HCT116 (cell line): ENCODE data around the gene AOPEP. TPM values are rescaled to one million over a fixed set of nuclear protein-coding genes. Genes with fewer than 3 reads are reported as not detected.

ENCODE experiments used
- ATAC-seq: fragments of 200-7000 bp; cut with Tn5 transposase; 2 replicates; pipeline ENCODE4 v1.9.1; 2020; ENCODE audit warnings: mild to moderate bottlenecking, moderate library complexity
- BruUV-seq: library from RNA; stranded (reverse); fragments of 400-500 nt; replicated peaks from 2 replicates; lab custom pipeline; 2021; lab: Mats Ljungman, UMichigan
- CTCF ChIA-PET: fragments of 300-600 bp; sonication (Branson Sonifier 250); formaldehyde crosslinking; loops from one replicate; lab custom pipeline; 2021; ENCODE audit warnings: antibody characterized with exemption; lab: Charles Lee
- POLR2A ChIA-PET: fragments of 300-600, 350-600 bp; sonication (Branson Sonifier 250); formaldehyde crosslinking; loops from one replicate; lab custom pipeline; 2021; ENCODE audit warnings: antibody characterized with exemption; lab: Charles Lee
- RAD21 ChIA-PET, 2 experiments: fragments of 300-600 bp; sonication (Branson Sonifier 250); formaldehyde crosslinking; loops; one replicate each; lab custom pipeline; 2023; ENCODE audit warnings: low total read pairs in 2 of 2; ENCODE audit not compliant: uncharacterized antibody in 2 of 2, unreplicated experiment in 2 of 2, low non-redundant PET in 1 of 2; lab: Charles Lee
- DNase-seq: peaks from one replicate; pipeline ENCODE4 v3.0.0-alpha.2; 2010; ENCODE audit warnings: low read depth, low spot score
- H2AFZ ChIP-seq: fragments of 200-600 bp; shearing (Covaris generic), sonication (generic); 2 replicates; pipeline ENCODE4 v1.6.1; 2017; ENCODE audit warnings: low read depth, mixed run types, mixed read lengths, antibody characterized with exemption, low read length; ENCODE audit not compliant: poor library complexity, severe bottlenecking
- H3K27ac ChIP-seq: 2 replicates; pipeline ENCODE4 v1.5.1; 2012; ENCODE audit warnings: low read depth, low read length
- H3K27me3 ChIP-seq: fragments of 200-600 bp; sonication (generic); 2 replicates; pipeline ENCODE4 v1.6.1; 2016; ENCODE audit warnings: mixed run types, low read length, mixed read lengths; ENCODE audit not compliant: insufficient read depth
- H3K36me3 ChIP-seq, 2 experiments: fragments of 200-500 bp in 1 of 2; fragments of 200-600 bp in 1 of 2; sonication (Bioruptor generic) in 1 of 2; sonication (generic) in 1 of 2; 2 replicates each; pipeline versions ENCODE4 v1.5.1 to v1.6.1; 2014 to 2016; ENCODE audit warnings: low read length in 2 of 2, inconsistent platforms in 1 of 2, mixed read lengths in 1 of 2, mixed run types in 1 of 2; ENCODE audit not compliant: insufficient read depth in 2 of 2, control insufficient read depth in 1 of 2
- H3K4me1 ChIP-seq, 2 experiments: fragments of 200-600 bp in 1 of 2; sonication (generic) in 1 of 2; 2 replicates each; pipeline versions ENCODE4 v1.5.1 to v1.6.1; 2012 to 2017; ENCODE audit warnings: low read length in 2 of 2, inconsistent platforms in 1 of 2, mild to moderate bottlenecking in 1 of 2, mixed read lengths in 1 of 2, mixed run types in 1 of 2, moderate library complexity in 1 of 2; ENCODE audit not compliant: insufficient read depth in 2 of 2, control insufficient read depth in 1 of 2
- H3K4me2 ChIP-seq: fragments of 200-600 bp; sonication (generic); 2 replicates; pipeline ENCODE4 v1.6.1; 2017; ENCODE audit warnings: mixed run types, low read length, mixed read lengths
- H3K4me3 ChIP-seq, 2 experiments: fragments of 200-600 bp in 1 of 2; sonication (generic) in 1 of 2; replicated peaks in 1 of 2; 2 replicates each; pipeline ENCODE4 v1.5.1; 2011 to 2016; ENCODE audit warnings: low read length in 2 of 2, control low read depth in 1 of 2, low read depth in 1 of 2, mild to moderate bottlenecking in 1 of 2, mixed read lengths in 1 of 2, mixed run types in 1 of 2
- H3K79me2 ChIP-seq: fragments of 200-600 bp; sonication (generic); 2 replicates; pipeline ENCODE4 v1.6.1; 2017; ENCODE audit warnings: mild to moderate bottlenecking, mixed run types, low read length, moderate library complexity, mixed read lengths; ENCODE audit not compliant: insufficient read depth
- H3K9ac ChIP-seq: fragments of 200-600 bp; sonication (generic); 2 replicates; pipeline ENCODE4 v1.6.1; 2016; ENCODE audit warnings: low read length, mixed read lengths
- H3K9me2 ChIP-seq: fragments of 200-600 bp; sonication (generic), shearing (Covaris generic); 2 replicates; pipeline ENCODE4 v1.6.1; 2017; ENCODE audit warnings: mixed run types, mild to moderate bottlenecking, moderate library complexity; ENCODE audit not compliant: insufficient read depth
- H3K9me3 ChIP-seq, 2 experiments: fragments of 200-500 bp in 1 of 2; fragments of 200-600 bp in 1 of 2; sonication (Bioruptor generic) in 1 of 2; sonication (generic) in 1 of 2; 2 replicates each; pipeline ENCODE4 v1.6.1; 2014 to 2017; ENCODE audit warnings: low read length in 2 of 2, mixed read lengths in 2 of 2, inconsistent platforms in 1 of 2, low read depth in 1 of 2, mild to moderate bottlenecking in 1 of 2, mixed run types in 1 of 2, moderate library complexity in 1 of 2; ENCODE audit not compliant: control insufficient read depth in 1 of 2, insufficient read depth in 1 of 2
- H4K20me1 ChIP-seq: fragments of 200-600 bp; sonication (generic), shearing (Covaris generic); 2 replicates; pipeline ENCODE4 v1.6.1; 2017; ENCODE audit warnings: mixed run types, mild to moderate bottlenecking, moderate library complexity; ENCODE audit not compliant: insufficient read depth
- CEBPB ChIP-seq: IDR thresholded peaks from 2 replicates; pipeline ENCODE4 v1.6.1; 2012; ENCODE audit warnings: low read depth
- CTCF ChIP-seq, 3 experiments: fragments of 200-600 bp in 1 of 3; sonication (generic) in 1 of 3; IDR thresholded peaks in 2 of 3; conservative IDR thresholded peaks in 1 of 3; 2 replicates each; pipeline ENCODE4 v1.5.1; 2012 to 2017; ENCODE audit warnings: low read depth in 2 of 3, low read length in 2 of 3, antibody characterized with exemption in 1 of 3, borderline replicate concordance in 1 of 3, control low read depth in 1 of 3, mild to moderate bottlenecking in 1 of 3, mixed read lengths in 1 of 3, mixed run types in 1 of 3, moderate library complexity in 1 of 3; ENCODE audit not compliant: insufficient read depth in 1 of 3
- EGR1 ChIP-seq: IDR thresholded peaks from 2 replicates; pipeline ENCODE4 v1.6.1; 2012; ENCODE audit warnings: low read depth
- ELF1 ChIP-seq: IDR thresholded peaks from 2 replicates; pipeline ENCODE4 v1.6.1; 2012; ENCODE audit warnings: low read depth, borderline replicate concordance
- EZH2 ChIP-seq: fragments of 200-600 bp; sonication (generic); IDR thresholded peaks from 2 replicates; pipeline ENCODE4 v1.6.1; 2017; ENCODE audit warnings: antibody characterized with exemption, mixed run types
- EZH2phosphoT487 ChIP-seq: fragments of 200-600 bp; IDR thresholded peaks from 2 replicates; pipeline ENCODE4 v1.6.1; 2018; ENCODE audit warnings: antibody characterized with exemption, borderline replicate concordance
- FOSL1 ChIP-seq: IDR thresholded peaks from 2 replicates; pipeline ENCODE4 v1.6.1; 2012; ENCODE audit warnings: low read depth
- MAX ChIP-seq: IDR thresholded peaks from 2 replicates; pipeline ENCODE4 v1.6.1; 2012
- SRF ChIP-seq: IDR thresholded peaks from 2 replicates; pipeline ENCODE4 v1.6.1; 2012; ENCODE audit warnings: low read depth
- TCF7L2 ChIP-seq: IDR thresholded peaks from 2 replicates; pipeline ENCODE4 v1.7.0; 2011; ENCODE audit warnings: borderline replicate concordance, inconsistent platforms; ENCODE audit not compliant: insufficient read depth, insufficient read length; ENCODE audit errors: extremely low read depth
- ZBTB33 ChIP-seq: IDR thresholded peaks from 2 replicates; pipeline ENCODE4 v1.6.1; 2011; ENCODE audit warnings: mild to moderate bottlenecking, low read length, moderate library complexity; ENCODE audit not compliant: insufficient replicate concordance; ENCODE audit errors: extremely low read depth
- ZFX ChIP-seq: fragments of 450-650 bp; IDR thresholded peaks from 2 replicates; pipeline ENCODE4 v1.6.1; 2017
- ZNF274 ChIP-seq: fragments of 200-500 bp; sonication (Bioruptor generic); IDR thresholded peaks from 2 replicates; pipeline ENCODE4 v1.6.1; 2014; ENCODE audit warnings: mild to moderate bottlenecking, low read depth, low read length, inconsistent platforms
- intact Hi-C: fragments of 100-400 bp; cut with micrococcal nuclease; formaldehyde crosslinking; loops from 2 replicates; pipeline ENCODE4 v1.10.0; 2022
- total RNA-seq: library from RNA; stranded (reverse); gene quantifications from one replicate; pipeline ENCODE4 v1.2.1, GENCODE V29; 2021; ENCODE audit not compliant: unreplicated experiment

The AOPEP gene
- total RNA-seq, 1 experiment from 2014 or later = 15.1 TPM

GRCh38 chr9:95043826-95044225 lies 317.3 kb downstream of the AOPEP start:
- no peak overlapping the region for H3K4me3 ChIP-seq
- no peak overlapping the region for H3K9ac ChIP-seq
- no peaks in the 10 kb centered on the region for H3K36me3 ChIP-seq
- H2AFZ ChIP-seq = no peak overlapping the region
- ChIA-PET POLR2A (no interaction called here), CTCF (no interaction called here), RAD21 (no interaction called here)
- BruUV-seq = no TSS peak
- ATAC-seq = no peak
- H3K27me3 ChIP-seq = no peaks in the 10 kb centered on the region
- H3K9me3 ChIP-seq = no peaks in the 10 kb centered on the region
- no peaks in the 10 kb centered on the region for H4K20me1 ChIP-seq
- intact Hi-C loops = no loop called here
- H3K4me1 ChIP-seq = peaks cover under 1 to 11% of the 10 kb centered on the region in 2 experiments; a peak in 3 of 4 replicates
- no peak for TF ChIP-seq ZBTB33
- TF ChIP-seq ELF1 = no peak
- no peak for TF ChIP-seq EZH2
- no peak overlapping the region for H3K27ac ChIP-seq
- no peak overlapping the region for H3K4me2 ChIP-seq
- peaks cover 3% of the 10 kb centered on the region; the same call in 1 of the 2 replicates for H3K79me2 ChIP-seq
- DNase-seq = no peak
- no peaks in the 10 kb centered on the region for H3K9me2 ChIP-seq

GRCh38 chr9:95044731-95045508 lies 318.4 kb downstream of the AOPEP start:
- POLR2A ChIA-PET = no interaction called here
- H3K27ac ChIP-seq = no peak overlapping the region
- no peak overlapping the region for H3K4me3 ChIP-seq
- TF ChIP-seq ZFX (no peak), EGR1 (no peak), SRF (no peak), CTCF (IDR thresholded peaks at IDR 0.05 in 2 of 3, conservative IDR thresholded peaks at IDR 0.05 in 1 of 3; ENCODE audit: borderline replicate concordance in 1 of 3, insufficient read depth in 1 of 3, low read depth in 2 of 3, low read length in 2 of 3) (no peak), EZH2phosphoT487 (no peak), TCF7L2 (no peak), FOSL1 (no peak), CEBPB (no peak), MAX (no peak), ZNF274 (no peak), ZBTB33 (no peak)

More at GRCh38 chr9:95044731-95045508, 318.4 kb downstream of the AOPEP start:
- ATAC-seq = no peak
- RAD21 ChIA-PET = no interaction called here
- Histone ChIP-seq H3K9me3 (no peaks in the 10 kb centered on the region), H3K9ac (no peak overlapping the region), H3K27me3 (no peaks in the 10 kb centered on the region), H3K36me3 (no peaks in the 10 kb centered on the region), H2AFZ (no peak overlapping the region), H3K4me2 (no peak overlapping the region), H4K20me1 (no peaks in the 10 kb centered on the region), H3K79me2 (peaks cover 3% of the 10 kb centered on the region; the same call in 1 of the 2 replicates), H3K4me1 (peaks cover 9 to 17% of the 10 kb centered on the region in 2 experiments; a peak in 3 of 4 replicates), H3K9me2 (no peaks in the 10 kb centered on the region)
- no TSS peak for BruUV-seq
- CTCF ChIA-PET = no interaction called here
- intact Hi-C loops = no loop called here
- DNase-seq = no peak
